Heart left ventricle (tissue), 13 donors: ENCODE data around the gene CEBPA.

ENCODE experiments used
- POLR2A ChIP-seq, 2 donors: fragments of 450-650 bp; IDR thresholded peaks; one replicate each; pipeline ENCODE4 v1.6.1; 2017; ENCODE audit warnings: antibody characterized with exemption in 2 of 2, mild to moderate bottlenecking in 2 of 2, moderate library complexity in 2 of 2
- TF ChIP-seq, protein P1 (sequence below), 12 donors: fragments of 200-600 bp; sonication (generic) in 4 of 12; IDR thresholded peaks; one replicate each; pipeline versions ENCODE4 v1.5.0 to v1.8.0; 2018 to 2022; ENCODE audit warnings: antibody characterized with exemption in 12 of 12, mild to moderate bottlenecking in 5 of 12
- donor health status: ischemic (EF 13 %, LVEDD 7.1; RV severe dilation, severe dysfunction).
- donor health status: DM: no; HTN: yes; CAD: no.
- donor health status: DM: no; HTN: no; CAD: no.
- donor health status: ischemic (EF 25% LVEDD 6.9; RV normal size, moderate dysfunction).
- donor health status: ischemic (EF 25% LVEDD 5.7; RV mildly dilated, moderate dysfunction).
- donor health status: ischemic (EF 35%, LVEDD 5.7; RV mildly dilated, moderate dysfunction).
- donor health status: nonischemic (EF 11% LVEDD 7.7; RV severe dilation, severe dysfunction).
- donor health status: DM: yes; HTN: yes; CAD: no.
- donor health status: PGD.
- donor health status: ischemic (EF 29% LVEDD 5.4; RV normal size, mild dysfunction).
- donor health status: nonischemic (EF 23%, LVEDD 6.1; RV moderate dilation, normal function).

DNA sequence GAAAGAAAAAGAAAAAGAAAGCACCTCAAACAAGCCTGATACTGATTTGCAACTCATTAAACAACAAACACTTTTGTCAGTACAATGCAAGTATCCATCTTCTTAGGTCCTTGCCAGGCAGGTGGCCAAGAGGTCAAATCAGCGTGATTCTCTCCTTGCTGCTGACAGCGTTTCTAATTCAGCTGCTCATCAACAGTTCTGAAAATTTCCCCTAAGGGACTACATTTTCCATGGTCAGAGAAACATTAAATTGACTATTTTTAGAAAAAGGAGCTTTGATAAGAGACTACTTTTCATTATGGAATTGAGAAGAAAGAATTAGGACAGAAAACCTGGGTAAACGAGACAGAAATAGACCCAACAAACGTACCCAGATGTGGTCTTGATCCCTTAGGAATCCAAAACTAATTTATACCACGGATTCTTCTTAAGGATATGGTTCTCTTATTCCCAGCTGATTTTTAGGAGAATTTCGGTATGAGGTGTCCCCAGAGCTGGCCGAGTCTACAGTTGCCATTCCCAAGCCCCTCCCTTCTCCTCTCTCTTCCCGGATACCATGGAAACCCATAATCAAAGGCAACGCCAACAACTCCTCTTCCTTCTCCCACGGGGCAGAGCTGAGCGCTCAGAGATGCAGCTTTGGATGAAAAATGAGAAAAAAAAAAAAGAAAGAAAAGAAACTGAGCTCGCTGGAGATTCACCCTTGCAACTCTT is 41.7 kb upstream of the CEBPA start:
- TF ChIP-seq, protein P1, sequence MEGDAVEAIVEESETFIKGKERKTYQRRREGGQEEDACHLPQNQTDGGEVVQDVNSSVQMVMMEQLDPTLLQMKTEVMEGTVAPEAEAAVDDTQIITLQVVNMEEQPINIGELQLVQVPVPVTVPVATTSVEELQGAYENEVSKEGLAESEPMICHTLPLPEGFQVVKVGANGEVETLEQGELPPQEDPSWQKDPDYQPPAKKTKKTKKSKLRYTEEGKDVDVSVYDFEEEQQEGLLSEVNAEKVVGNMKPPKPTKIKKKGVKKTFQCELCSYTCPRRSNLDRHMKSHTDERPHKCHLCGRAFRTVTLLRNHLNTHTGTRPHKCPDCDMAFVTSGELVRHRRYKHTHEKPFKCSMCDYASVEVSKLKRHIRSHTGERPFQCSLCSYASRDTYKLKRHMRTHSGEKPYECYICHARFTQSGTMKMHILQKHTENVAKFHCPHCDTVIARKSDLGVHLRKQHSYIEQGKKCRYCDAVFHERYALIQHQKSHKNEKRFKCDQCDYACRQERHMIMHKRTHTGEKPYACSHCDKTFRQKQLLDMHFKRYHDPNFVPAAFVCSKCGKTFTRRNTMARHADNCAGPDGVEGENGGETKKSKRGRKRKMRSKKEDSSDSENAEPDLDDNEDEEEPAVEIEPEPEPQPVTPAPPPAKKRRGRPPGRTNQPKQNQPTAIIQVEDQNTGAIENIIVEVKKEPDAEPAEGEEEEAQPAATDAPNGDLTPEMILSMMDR (IDR thresholded peaks at IDR 0.05): no peak
- TF ChIP-seq POLR2A (IDR thresholded peaks at IDR 0.05): no peak
